Uterus (tissue), 2 donors: ENCODE results near the gene EID2B.

Source experiments
- POLR2A ChIP-seq, 2 donors: fragments of 450-650 bp; IDR thresholded peaks; one replicate each; pipeline ENCODE4 v1.6.1; 2016; ENCODE audit warnings: antibody characterized with exemption in 2 of 2, mild to moderate bottlenecking in 1 of 2, moderate library complexity in 1 of 2
- TF ChIP-seq, protein P1 (sequence below), 4 experiments: fragments of 200-600 bp in 2 of 4; fragments of 450-650 bp in 2 of 4; sonication (generic) in 2 of 4; IDR thresholded peaks; one replicate each; pipeline ENCODE4 v1.5.1; 2016 to 2019; ENCODE audit warnings: antibody characterized with exemption in 4 of 4, mild to moderate bottlenecking in 2 of 4, moderate library complexity in 1 of 4

GRCh38 chr19:39517432-39517831 is 15.2 kb downstream of the EID2B start:
- TF ChIP-seq, protein P1, sequence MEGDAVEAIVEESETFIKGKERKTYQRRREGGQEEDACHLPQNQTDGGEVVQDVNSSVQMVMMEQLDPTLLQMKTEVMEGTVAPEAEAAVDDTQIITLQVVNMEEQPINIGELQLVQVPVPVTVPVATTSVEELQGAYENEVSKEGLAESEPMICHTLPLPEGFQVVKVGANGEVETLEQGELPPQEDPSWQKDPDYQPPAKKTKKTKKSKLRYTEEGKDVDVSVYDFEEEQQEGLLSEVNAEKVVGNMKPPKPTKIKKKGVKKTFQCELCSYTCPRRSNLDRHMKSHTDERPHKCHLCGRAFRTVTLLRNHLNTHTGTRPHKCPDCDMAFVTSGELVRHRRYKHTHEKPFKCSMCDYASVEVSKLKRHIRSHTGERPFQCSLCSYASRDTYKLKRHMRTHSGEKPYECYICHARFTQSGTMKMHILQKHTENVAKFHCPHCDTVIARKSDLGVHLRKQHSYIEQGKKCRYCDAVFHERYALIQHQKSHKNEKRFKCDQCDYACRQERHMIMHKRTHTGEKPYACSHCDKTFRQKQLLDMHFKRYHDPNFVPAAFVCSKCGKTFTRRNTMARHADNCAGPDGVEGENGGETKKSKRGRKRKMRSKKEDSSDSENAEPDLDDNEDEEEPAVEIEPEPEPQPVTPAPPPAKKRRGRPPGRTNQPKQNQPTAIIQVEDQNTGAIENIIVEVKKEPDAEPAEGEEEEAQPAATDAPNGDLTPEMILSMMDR (IDR thresholded peaks at IDR 0.05): no peak
- no peak for TF ChIP-seq POLR2A (IDR thresholded peaks at IDR 0.05)
